CD4-positive, alpha-beta T cell (primary cell): ENCODE measurements around the gene COL5A1. TPM values are rescaled to one million over a fixed set of nuclear protein-coding genes. Genes with fewer than 3 reads are reported as not detected.

ENCODE experiments used
- ATAC-seq: fragments of 200-7000 bp; cut with Tn5 transposase; one replicate; pipeline ENCODE4 v1.10.0; 2022; ENCODE audit warnings: mild to moderate bottlenecking; ENCODE audit not compliant: poor library complexity
- CTCF ChIA-PET: fragments of 350-600 bp; sonication (Branson Sonifier 250); formaldehyde crosslinking; loops from one replicate; lab custom pipeline; 2021; ENCODE audit warnings: antibody characterized with exemption, inconsistent platforms; lab: Charles Lee
- POLR2A ChIA-PET: fragments of 350-600 bp; sonication (Branson Sonifier 250); formaldehyde crosslinking; loops from one replicate; lab custom pipeline; 2021; ENCODE audit warnings: antibody characterized with exemption, inconsistent platforms; lab: Charles Lee
- DNase-seq, 14 experiments: peaks; one replicate each; pipeline ENCODE4 v3.0.0-alpha.2; 2013 to 2020; ENCODE audit warnings: mixed read lengths in 2 of 14
- H3K27ac ChIP-seq, 2 donors: one replicate each; pipeline versions ENCODE4 v1.5.1 to v1.7.0; 2013; ENCODE audit warnings: low read length in 2 of 2, low read depth in 1 of 2, mild to moderate bottlenecking in 1 of 2
- H3K27me3 ChIP-seq, 2 experiments: 1 replicate in 1 of 2; 2 replicates in 1 of 2; pipeline versions ENCODE4 v1.6.1 to v1.7.0; 2013; ENCODE audit warnings: low read length in 2 of 2, control low read depth in 1 of 2, mild to moderate bottlenecking in 1 of 2, moderate library complexity in 1 of 2; ENCODE audit not compliant: insufficient read depth in 2 of 2, control insufficient read depth in 1 of 2
- H3K36me3 ChIP-seq: one replicate; pipeline ENCODE4 v1.6.1; 2013; ENCODE audit warnings: low read length, control low read depth; ENCODE audit not compliant: insufficient read depth
- H3K4me1 ChIP-seq: one replicate; pipeline ENCODE4 v1.6.1; 2013; ENCODE audit warnings: low read length, control low read depth; ENCODE audit not compliant: insufficient read depth
- H3K4me3 ChIP-seq: one replicate; pipeline ENCODE4 v1.5.1; 2013; ENCODE audit warnings: mild to moderate bottlenecking, low read length, moderate library complexity
- H3K9me3 ChIP-seq, 2 experiments: 1 replicate in 1 of 2; 2 replicates in 1 of 2; pipeline versions ENCODE4 v1.6.1 to v1.7.0; 2013; ENCODE audit warnings: low read length in 2 of 2, mild to moderate bottlenecking in 2 of 2, control low read depth in 1 of 2, moderate library complexity in 1 of 2; ENCODE audit not compliant: control insufficient read depth in 1 of 2, insufficient read depth in 1 of 2
- H3K27ac Mint-ChIP-seq: one replicate; pipeline ENCODE4 v1.8.0; 2020; ENCODE audit warnings: mixed read lengths
- H3K27me3 Mint-ChIP-seq: one replicate; pipeline ENCODE4 v1.8.0; 2021; ENCODE audit warnings: mixed read lengths
- H3K36me3 Mint-ChIP-seq: one replicate; pipeline ENCODE4 v1.8.0; 2021; ENCODE audit warnings: low read depth, mixed read lengths
- H3K4me1 Mint-ChIP-seq: one replicate; pipeline ENCODE4 v1.8.0; 2021; ENCODE audit warnings: low read depth, mixed read lengths
- H3K4me3 Mint-ChIP-seq: one replicate; pipeline ENCODE4 v1.8.0; 2020; ENCODE audit warnings: mild to moderate bottlenecking, mixed read lengths
- H3K9me3 Mint-ChIP-seq: one replicate; pipeline ENCODE4 v1.8.0; 2020; ENCODE audit warnings: mixed read lengths
- CTCF ChIP-seq: fragments of 200-600 bp; IDR thresholded peaks from one replicate; pipeline ENCODE4 v1.8.0; 2022; ENCODE audit warnings: antibody characterized with exemption, mild to moderate bottlenecking
- intact Hi-C, 2 experiments: fragments of 100-400 bp; cut with DNase I in 1 of 2; cut with micrococcal nuclease in 1 of 2; formaldehyde crosslinking; loops; one replicate each; pipeline versions ENCODE4 v1.15.1 to v1.9.0; 2023 to 2025; cut with DNase I, micrococcal nuclease
- total RNA-seq, 174 experiments: library from RNA in 2 of 174; stranded (reverse) in 2 of 174; gene quantifications; one replicate each; pipeline ENCODE4 v1.2.3 and lab custom pipeline; 2021 to 2026

The COL5A1 gene
- total RNA-seq, 2 experiments from 2014 or later = 0.41 to 0.50 TPM

- H3K4me1 ChIP-seq = no peaks in the 10 kb centered on the region
- no peak overlapping the region for H3K4me3 ChIP-seq
- no peaks in the 10 kb centered on the region for H3K4me1 Mint-ChIP-seq
- no peaks in the 10 kb centered on the region for H3K27me3 Mint-ChIP-seq
- H3K4me3 Mint-ChIP-seq = no peak overlapping the region
- no peak overlapping the region for H3K27ac Mint-ChIP-seq
- peaks cover 0 to 3% of the 10 kb centered on the region in 2 experiments for H3K9me3 ChIP-seq
- CTCF ChIA-PET = no interaction called here
- POLR2A ChIA-PET = no interaction called here
- TF ChIP-seq CTCF = no peak
- H3K36me3 Mint-ChIP-seq = no peaks in the 10 kb centered on the region
- H3K27ac ChIP-seq = no peak overlapping the region
- H3K36me3 ChIP-seq = no peaks in the 10 kb centered on the region
- ATAC-seq = no peak
- intact Hi-C loops = no loop called here
- H3K9me3 Mint-ChIP-seq = no peaks in the 10 kb centered on the region
- DNase-seq = no peak
- H3K27me3 ChIP-seq = no peaks in the 10 kb centered on the region
These were observed 143.1 kb downstream of the COL5A1 start for GRCh38 chr9:134784577-134785305.

- no peaks in the 10 kb centered on the region for H3K4me1 ChIP-seq
- CTCF ChIA-PET = no interaction called here
- ATAC-seq = no peak
These were observed 143.9 kb downstream of the COL5A1 start for GRCh38 chr9:134785325-134786108.

More at GRCh38 chr9:134785325-134786108, 143.9 kb downstream of the COL5A1 start:
- Mint-ChIP-seq H3K9me3 (no peaks in the 10 kb centered on the region), H3K4me1 (no peaks in the 10 kb centered on the region), H3K27me3 (no peaks in the 10 kb centered on the region), H3K36me3 (no peaks in the 10 kb centered on the region), H3K27ac (no peak overlapping the region), H3K4me3 (no peak overlapping the region)
- intact Hi-C loops = no loop called here
- no peak overlapping the region for H3K27ac ChIP-seq
- POLR2A ChIA-PET = no interaction called here
- no peak for DNase-seq
- no peak overlapping the region for H3K4me3 ChIP-seq
- H3K36me3 ChIP-seq = no peaks in the 10 kb centered on the region
- H3K27me3 ChIP-seq = no peaks in the 10 kb centered on the region
- H3K9me3 ChIP-seq = peaks cover 0 to 3% of the 10 kb centered on the region in 2 experiments
- no peak for TF ChIP-seq CTCF
